NCI-H187 treated with DMSO at 0.1 percent for 48 hours (cell line): ENCODE data around the gene GALNT17.

Experiments
- DNase-seq: peaks from one replicate; lab custom pipeline; 2025; lab: John Stamatoyannopoulos, UW

GALNT17 gene

GRCh38 chr7:71402684-71403083 is 270.7 kb downstream of the GALNT17 start:
- no peak for DNase-seq

- DNase-seq, result no peak
These were observed 271.4 kb downstream of the GALNT17 start for GRCh38 chr7:71403202-71403946.

- DNase-seq, result no peak
These were observed 272.9 kb downstream of the GALNT17 start for GRCh38 chr7:71404726-71405345.

GRCh38 chr7:71408271-71408670 is 276.3 kb downstream of the GALNT17 start:
- no peak for DNase-seq

- DNase-seq, result no peak
These were observed 277.7 kb downstream of the GALNT17 start for GRCh38 chr7:71409550-71410157.

GRCh38 chr7:71411475-71411874 is 279.5 kb downstream of the GALNT17 start:
- no peak for DNase-seq

GRCh38 chr7:71414490-71414889 is 282.5 kb downstream of the GALNT17 start:
- DNase-seq, result no peak

GRCh38 chr7:71419546-71420337 is 287.8 kb downstream of the GALNT17 start:
- DNase-seq, result no peak

GRCh38 chr7:71422104-71422503 is 290.2 kb downstream of the GALNT17 start:
- DNase-seq, result no peak

GRCh38 chr7:71424166-71425035 is 292.5 kb downstream of the GALNT17 start:
- no peak for DNase-seq

GRCh38 chr7:71429083-71429482 is 297.1 kb downstream of the GALNT17 start:
- DNase-seq, result no peak

GRCh38 chr7:71430246-71430645 is 298.3 kb downstream of the GALNT17 start:
- no peak for DNase-seq

- no peak for DNase-seq
These were observed 307.4 kb downstream of the GALNT17 start for GRCh38 chr7:71439321-71439720.

GRCh38 chr7:71442492-71443190 is 310.7 kb downstream of the GALNT17 start:
- no peak for DNase-seq

- DNase-seq, result no peak
These were observed 311.2 kb downstream of the GALNT17 start for GRCh38 chr7:71443191-71443530.

GRCh38 chr7:71444130-71444529 is 312.2 kb downstream of the GALNT17 start:
- no peak for DNase-seq

GRCh38 chr7:71453630-71454029 is 321.7 kb downstream of the GALNT17 start:
- DNase-seq, result no peak

GRCh38 chr7:71454981-71455380 is 323.0 kb downstream of the GALNT17 start:
- DNase-seq, result no peak

- DNase-seq, result no peak
These were observed 325.1 kb downstream of the GALNT17 start for GRCh38 chr7:71457021-71457420.

- no peak for DNase-seq
These were observed 326.1 kb downstream of the GALNT17 start for GRCh38 chr7:71457846-71458590.
